H9 (cell line): ENCODE results near the gene TUBGCP6. TPM values are rescaled to one million over a fixed set of nuclear protein-coding genes. Genes with fewer than 3 reads are reported as not detected.
A peak's percentile ranks its signal among the peaks of the same experiment; 100 is the strongest.

Source experiments
- DNase-seq: peaks from one replicate; pipeline ENCODE4 v3.0.0-alpha.2; 2017
- H2AFZ ChIP-seq: one replicate; pipeline ENCODE4 v1.6.1; 2013; ENCODE audit warnings: mild to moderate bottlenecking, low read length, control low read depth, moderate library complexity
- H2AK5ac ChIP-seq: 2 replicates; pipeline ENCODE4 v1.6.1; 2013; ENCODE audit warnings: low read length, control low read depth, mixed read lengths; ENCODE audit not compliant: insufficient read length
- H2BK120ac ChIP-seq: one replicate; pipeline ENCODE4 v1.6.1; 2013; ENCODE audit warnings: low read depth, mild to moderate bottlenecking, low read length, control low read depth, inconsistent platforms; ENCODE audit not compliant: poor library complexity, severe bottlenecking
- H2BK12ac ChIP-seq: 2 replicates; pipeline ENCODE4 v1.6.1; 2013; ENCODE audit warnings: low read length, control low read depth, mixed read lengths, low read depth; ENCODE audit not compliant: insufficient read length
- H2BK15ac ChIP-seq: 2 replicates; pipeline ENCODE4 v1.6.1; 2013; ENCODE audit warnings: low read depth, low read length, control low read depth
- H2BK20ac ChIP-seq: one replicate; pipeline ENCODE4 v1.6.1; 2013; ENCODE audit warnings: low read depth, mild to moderate bottlenecking, low read length, control low read depth, inconsistent platforms; ENCODE audit not compliant: poor library complexity, severe bottlenecking
- H2BK5ac ChIP-seq: 2 replicates; pipeline ENCODE4 v1.6.1; 2013; ENCODE audit warnings: low read length, control low read depth, mixed read lengths; ENCODE audit not compliant: insufficient read length
- H3K14ac ChIP-seq: 2 replicates; pipeline ENCODE4 v1.6.1; 2013; ENCODE audit warnings: low read length, control low read depth; ENCODE audit not compliant: insufficient read depth
- H3K18ac ChIP-seq: 2 replicates; pipeline ENCODE4 v1.6.1; 2013; ENCODE audit warnings: low read depth, mild to moderate bottlenecking, mixed read lengths, low read length, control low read depth; ENCODE audit not compliant: insufficient read length
- H3K23ac ChIP-seq: 2 replicates; pipeline ENCODE4 v1.6.1; 2013; ENCODE audit warnings: low read length, control low read depth, mixed read lengths, low read depth; ENCODE audit not compliant: insufficient read length
- H3K23me2 ChIP-seq: 2 replicates; pipeline ENCODE4 v1.6.1; 2013; ENCODE audit warnings: low read depth, mild to moderate bottlenecking, mixed read lengths, low read length, control low read depth; ENCODE audit not compliant: insufficient read length, poor library complexity, severe bottlenecking
- H3K27ac ChIP-seq: 2 replicates; pipeline ENCODE4 v1.5.1; 2013; ENCODE audit warnings: low read length, control low read depth, mixed read lengths, low read depth; ENCODE audit not compliant: insufficient read length
- H3K27me3 ChIP-seq: 2 replicates; pipeline ENCODE4 v1.6.1; 2013; ENCODE audit warnings: low read length, control low read depth, inconsistent platforms; ENCODE audit not compliant: insufficient read depth
- H3K4ac ChIP-seq: 2 replicates; pipeline ENCODE4 v1.6.1; 2013; ENCODE audit warnings: low read depth, mild to moderate bottlenecking, control low read depth, inconsistent platforms, low read length, moderate library complexity
- H3K4me1 ChIP-seq: 2 replicates; pipeline ENCODE4 v1.6.1; 2013; ENCODE audit warnings: low read length, control low read depth, inconsistent platforms; ENCODE audit not compliant: insufficient read depth
- H3K4me2 ChIP-seq: 2 replicates; pipeline ENCODE4 v1.6.1; 2013; ENCODE audit warnings: low read length, control low read depth, mixed read lengths; ENCODE audit not compliant: insufficient read length, insufficient read depth
- H3K56ac ChIP-seq: 2 replicates; pipeline ENCODE4 v1.6.1; 2013; ENCODE audit warnings: low read depth, mild to moderate bottlenecking, mixed read lengths, low read length, control low read depth; ENCODE audit not compliant: insufficient read length
- H3K79me1 ChIP-seq: 2 replicates; pipeline ENCODE4 v1.6.1; 2013; ENCODE audit warnings: low read depth, mild to moderate bottlenecking, moderate library complexity, low read length, control low read depth, inconsistent platforms; ENCODE audit not compliant: insufficient read depth, poor library complexity, severe bottlenecking
- H3K79me2 ChIP-seq: 2 replicates; pipeline ENCODE4 v1.6.1; 2013; ENCODE audit warnings: low read length, control low read depth, inconsistent platforms; ENCODE audit not compliant: insufficient read depth
- H3K9ac ChIP-seq: 2 replicates; pipeline ENCODE4 v1.6.1; 2013; ENCODE audit warnings: low read length, control low read depth, mixed read lengths; ENCODE audit not compliant: insufficient read length; ENCODE audit errors: extremely low read depth
- H3K9me3 ChIP-seq: one replicate; pipeline ENCODE4 v1.6.1; 2013; ENCODE audit warnings: low read depth, low read length, inconsistent platforms; ENCODE audit not compliant: control insufficient read depth
- H3T11ph ChIP-seq: one replicate; pipeline ENCODE4 v1.6.1; 2013; ENCODE audit warnings: mild to moderate bottlenecking, low read length, control low read depth, inconsistent platforms
- H4K20me1 ChIP-seq: one replicate; pipeline ENCODE4 v1.6.1; 2013; ENCODE audit not compliant: control insufficient read depth, insufficient read length, insufficient read depth
- H4K5ac ChIP-seq: 2 replicates; pipeline ENCODE4 v1.6.1; 2013; ENCODE audit warnings: low read depth, mild to moderate bottlenecking, mixed read lengths, low read length, control low read depth; ENCODE audit not compliant: insufficient read length
- H4K8ac ChIP-seq: replicated peaks from 2 replicates; pipeline ENCODE4 v1.6.1; 2013; ENCODE audit warnings: low read length, control low read depth, mixed read lengths, low read depth; ENCODE audit not compliant: insufficient read length
- H4K91ac ChIP-seq: 2 replicates; pipeline ENCODE4 v1.6.1; 2013; ENCODE audit warnings: low read depth, mild to moderate bottlenecking, moderate library complexity, mixed read lengths, low read length, control low read depth; ENCODE audit not compliant: insufficient read length
- H3K27ac Mint-ChIP-seq, 3 experiments: 2 replicates in 2 of 3; 3 replicates in 1 of 3; pipeline ENCODE4 v1.8.0; 2020 to 2021; ENCODE audit warnings: mixed read lengths in 3 of 3, mild to moderate bottlenecking in 1 of 3, moderate library complexity in 1 of 3
- H3K27me3 Mint-ChIP-seq: 2 replicates; pipeline ENCODE4 v1.8.0; 2021; ENCODE audit warnings: low read depth, mild to moderate bottlenecking, moderate library complexity, mixed read lengths
- H3K36me3 Mint-ChIP-seq, 3 experiments: 2 replicates in 2 of 3; 3 replicates in 1 of 3; pipeline ENCODE4 v1.8.0; 2020 to 2021; ENCODE audit warnings: low read depth in 3 of 3, mixed read lengths in 3 of 3; ENCODE audit not compliant: insufficient read depth in 1 of 3
- H3K4me1 Mint-ChIP-seq, 2 experiments: 2 replicates each; pipeline ENCODE4 v1.8.0; 2020; ENCODE audit warnings: mixed read lengths in 2 of 2
- H3K4me3 Mint-ChIP-seq, 2 experiments: 2 replicates in 1 of 2; 3 replicates in 1 of 2; pipeline ENCODE4 v1.8.0; 2020 to 2021; ENCODE audit warnings: mild to moderate bottlenecking in 2 of 2, mixed read lengths in 2 of 2, moderate library complexity in 1 of 2
- H3K9me3 Mint-ChIP-seq, 2 experiments: 2 replicates in 1 of 2; 3 replicates in 1 of 2; pipeline ENCODE4 v1.8.0; 2020; ENCODE audit warnings: mild to moderate bottlenecking in 2 of 2, mixed read lengths in 2 of 2, moderate library complexity in 1 of 2
- WGBS: extraction: QIAGEN DNeasy Blood & Tissue Kit; methylation state at CpG from one replicate; pipeline ENCODE4 v1.1.7; 2013; ENCODE audit warnings: missing lambda C conversion rate, low lambda C conversion rate, mixed read lengths; ENCODE audit not compliant: insufficient read length; ENCODE audit errors: extremely low coverage; 5-methylcytosine and 5-hydroxymethylcytosine counted together
- total RNA-seq: library from RNA; stranded (reverse); gene quantifications from 2 replicates; pipeline ENCODE4 v1.2.1, GENCODE V29; 2021
- TF ChIP-seq, protein P1 (sequence below): fragments of 200-600 bp; sonication (generic); conservative IDR thresholded peaks from 3 replicates; pipeline ENCODE4 v1.8.0; 2021; ENCODE audit warnings: antibody characterized with exemption, mild to moderate bottlenecking

The TUBGCP6 gene
- total RNA-seq, 1 experiment from 2014 or later: 29.0 TPM

DNA sequence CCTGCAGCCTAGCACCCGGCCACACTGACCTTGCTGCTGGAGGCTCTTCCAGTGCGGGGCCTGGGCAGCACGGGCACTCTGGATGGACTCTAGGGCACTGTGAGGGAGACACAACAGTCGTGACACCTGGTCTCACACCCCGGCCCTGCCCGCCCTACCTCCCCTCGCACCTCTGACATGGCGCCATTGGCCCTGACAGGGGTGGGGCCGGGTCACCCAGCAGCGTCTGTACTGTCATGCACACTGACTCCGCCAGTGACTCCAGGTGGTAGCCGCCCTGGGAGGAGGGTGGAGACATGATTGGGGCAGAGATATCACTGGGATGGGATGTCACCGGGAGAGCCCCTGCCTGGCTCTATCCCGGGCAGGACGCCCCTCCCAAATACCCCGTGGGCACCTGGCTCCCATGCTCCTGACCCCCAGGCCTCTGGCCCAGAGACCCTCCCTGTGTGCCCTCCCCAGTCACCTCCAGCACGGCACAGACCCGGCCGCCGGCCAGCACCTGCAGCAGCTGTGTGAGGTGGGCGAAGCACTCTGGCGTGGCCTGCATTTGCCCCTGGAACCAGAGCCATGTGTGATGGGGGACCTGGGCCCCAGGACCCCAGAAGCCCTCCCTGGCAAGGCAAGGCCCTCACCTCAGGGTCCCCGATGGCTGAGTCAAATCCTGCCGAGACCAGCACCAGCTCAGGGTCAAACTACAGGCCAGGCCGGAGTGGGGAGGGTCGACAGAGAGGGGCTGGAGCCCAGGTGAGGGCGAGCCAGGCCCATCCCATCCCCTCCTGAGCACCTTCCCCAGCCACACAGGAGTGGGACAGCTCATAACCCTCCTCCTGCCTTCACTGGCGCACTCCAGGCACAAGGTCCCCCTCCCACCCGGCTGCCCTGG lies 3.6 kb upstream of the TUBGCP6 start:
- Histone ChIP-seq H2BK120ac (no peak overlapping the region), H3K27me3 (no peaks in the 10 kb centered on the region), H3K14ac (peak overlapping the region; percentile 10; the same call in 1 of the 2 replicates), H3T11ph (no peak overlapping the region), H3K9ac (no peak overlapping the region), H3K23me2 (peaks cover 35% of the 10 kb centered on the region), H2BK20ac (no peak overlapping the region), H3K79me1 (no peaks in the 10 kb centered on the region), H3K56ac (no peak overlapping the region), H3K79me2 (peaks cover 6% of the 10 kb centered on the region; the same call in 1 of the 2 replicates), H4K91ac (no peak overlapping the region), H2BK15ac (no peak overlapping the region), H3K18ac (peak overlapping the region; percentile 7), H3K27ac (no peak overlapping the region), H4K5ac (no peak overlapping the region), H3K9me3 (no peaks in the 10 kb centered on the region), H3K4me2 (no peak overlapping the region), H3K4ac (no peak overlapping the region), H4K8ac (no peak overlapping the region), H3K4me1 (no peaks in the 10 kb centered on the region), H4K20me1 (no peaks in the 10 kb centered on the region), H3K23ac (no peak overlapping the region), H2AFZ (no peak overlapping the region), H2BK5ac (no peak overlapping the region), H2AK5ac (no peak overlapping the region), H2BK12ac (no peak overlapping the region)
- Mint-ChIP-seq H3K27me3 (no peaks in the 10 kb centered on the region; the same call in 1 of the 2 replicates), H3K9me3 (no peaks in the 10 kb centered on the region), H3K36me3 (peaks cover 0 to 16% (median 5%) of the 10 kb centered on the region in 3 experiments; a peak in 3 of 7 replicates), H3K27ac (peak overlapping the region in 2 of 3 experiments; percentile 71 to 96; a peak in 3 of 7 replicates), H3K4me1 (peaks cover 14 to 28% of the 10 kb centered on the region in 2 experiments), H3K4me3 (no peak overlapping the region)
- WGBS: no CpG with 5 or more reads among the region's 29 CpGs
- DNase-seq: no peak
- TF ChIP-seq, protein P1, sequence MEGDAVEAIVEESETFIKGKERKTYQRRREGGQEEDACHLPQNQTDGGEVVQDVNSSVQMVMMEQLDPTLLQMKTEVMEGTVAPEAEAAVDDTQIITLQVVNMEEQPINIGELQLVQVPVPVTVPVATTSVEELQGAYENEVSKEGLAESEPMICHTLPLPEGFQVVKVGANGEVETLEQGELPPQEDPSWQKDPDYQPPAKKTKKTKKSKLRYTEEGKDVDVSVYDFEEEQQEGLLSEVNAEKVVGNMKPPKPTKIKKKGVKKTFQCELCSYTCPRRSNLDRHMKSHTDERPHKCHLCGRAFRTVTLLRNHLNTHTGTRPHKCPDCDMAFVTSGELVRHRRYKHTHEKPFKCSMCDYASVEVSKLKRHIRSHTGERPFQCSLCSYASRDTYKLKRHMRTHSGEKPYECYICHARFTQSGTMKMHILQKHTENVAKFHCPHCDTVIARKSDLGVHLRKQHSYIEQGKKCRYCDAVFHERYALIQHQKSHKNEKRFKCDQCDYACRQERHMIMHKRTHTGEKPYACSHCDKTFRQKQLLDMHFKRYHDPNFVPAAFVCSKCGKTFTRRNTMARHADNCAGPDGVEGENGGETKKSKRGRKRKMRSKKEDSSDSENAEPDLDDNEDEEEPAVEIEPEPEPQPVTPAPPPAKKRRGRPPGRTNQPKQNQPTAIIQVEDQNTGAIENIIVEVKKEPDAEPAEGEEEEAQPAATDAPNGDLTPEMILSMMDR: no peak
